Measurements from ENCODE around the gene KDM4B.

The KDM4B gene

GRCh38 chr19:5066768-5067167 lies 97.9 kb downstream of the KDM4B start:
- no peak overlapping the region for H3K4me3 ChIP-seq (ENCODE audit: low read depth, low read length)

- no peak overlapping the region for H3K4me3 ChIP-seq (ENCODE audit: low read depth, low read length)
Measured at GRCh38 chr19:5067678-5068077, 98.8 kb downstream of the KDM4B start.

- no peak overlapping the region for H3K4me3 ChIP-seq (ENCODE audit: low read depth, low read length)
Measured at GRCh38 chr19:5068233-5069072, 99.5 kb downstream of the KDM4B start.

- no peak overlapping the region for H3K4me3 ChIP-seq (ENCODE audit: low read depth, low read length)
Measured at GRCh38 chr19:5070331-5070730, 101.4 kb downstream of the KDM4B start.

- no peak overlapping the region for H3K4me3 ChIP-seq (ENCODE audit: low read depth, low read length)
Measured at GRCh38 chr19:5070930-5071329, 102.0 kb downstream of the KDM4B start.

GRCh38 chr19:5071579-5071978 lies 102.7 kb downstream of the KDM4B start:
- H3K4me3 ChIP-seq (ENCODE audit: low read depth, low read length) = no peak overlapping the region

GRCh38 chr19:5072115-5072514 lies 103.2 kb downstream of the KDM4B start:
- H3K4me3 ChIP-seq (ENCODE audit: low read depth, low read length) = no peak overlapping the region

- H3K4me3 ChIP-seq (ENCODE audit: low read depth, low read length) = no peak overlapping the region
Measured at GRCh38 chr19:5073153-5073844, 104.4 kb downstream of the KDM4B start.

GRCh38 chr19:5074407-5074806 lies 105.5 kb downstream of the KDM4B start:
- no peak overlapping the region for H3K4me3 ChIP-seq (ENCODE audit: low read depth, low read length)

- H3K4me3 ChIP-seq (ENCODE audit: low read depth, low read length) = no peak overlapping the region
Measured at GRCh38 chr19:5074830-5075394, 106.0 kb downstream of the KDM4B start.

- no peak overlapping the region for H3K4me3 ChIP-seq (ENCODE audit: low read depth, low read length)
Measured at GRCh38 chr19:5075597-5075996, 106.7 kb downstream of the KDM4B start.

GRCh38 chr19:5076440-5077208 lies 107.7 kb downstream of the KDM4B start:
- no peak overlapping the region for H3K4me3 ChIP-seq (ENCODE audit: low read depth, low read length)

- no peak overlapping the region for H3K4me3 ChIP-seq (ENCODE audit: low read depth, low read length)
Measured at GRCh38 chr19:5077209-5077515, 108.2 kb downstream of the KDM4B start.

- no peak overlapping the region for H3K4me3 ChIP-seq (ENCODE audit: low read depth, low read length)
Measured at GRCh38 chr19:5078182-5078581, 109.3 kb downstream of the KDM4B start.

GRCh38 chr19:5078666-5079065 lies 109.8 kb downstream of the KDM4B start:
- no peak overlapping the region for H3K4me3 ChIP-seq (ENCODE audit: low read depth, low read length)

- H3K4me3 ChIP-seq (ENCODE audit: low read depth, low read length) = no peak overlapping the region
Measured at GRCh38 chr19:5079071-5079774, 110.3 kb downstream of the KDM4B start.

- no peak overlapping the region for H3K4me3 ChIP-seq (ENCODE audit: low read depth, low read length)
Measured at GRCh38 chr19:5080030-5080654, 111.2 kb downstream of the KDM4B start.

- H3K4me3 ChIP-seq (ENCODE audit: low read depth, low read length) = no peak overlapping the region
Measured at GRCh38 chr19:5080809-5081208, 111.9 kb downstream of the KDM4B start.

- no peak overlapping the region for H3K4me3 ChIP-seq (ENCODE audit: low read depth, low read length)
Measured at GRCh38 chr19:5081443-5082161, 112.7 kb downstream of the KDM4B start.

GRCh38 chr19:5083547-5083965 lies 114.6 kb downstream of the KDM4B start:
- no peak overlapping the region for H3K4me3 ChIP-seq (ENCODE audit: low read depth, low read length)
